Measurements from ENCODE around the gene GNAI2. TPM values are rescaled to one million over a fixed set of nuclear protein-coding genes. Genes with fewer than 3 reads are reported as not detected.

Gene GNAI2
- total RNA-seq, 1 experiment from 2014 or later, result 62.0 TPM

- intact Hi-C loops (cut with micrococcal nuclease; ENCODE audit: unreplicated experiment), result loop anchor here (1.0 kb wide), 2 partner anchors 35 to 69 kb away; partner anchors contain the start of gene SEMA3F
- no TSS peak for BruUV-seq (replicated peaks)
- ChIA-PET POLR2A (no interaction called here), CTCF (interaction anchor here (1.0 to 2.4 kb wide), 2 partner anchors 26 to 69 kb away, joined by 6 to 15 read pairs; no protein-coding TSS in a partner anchor)
- Mint-ChIP-seq H3K4me1 (ENCODE audit: low read depth, unreplicated experiment) (no peaks in the 10 kb centered on the region), H3K4me3 (ENCODE audit: unreplicated experiment) (no peak overlapping the region), H3K36me3 (ENCODE audit: insufficient read depth, unreplicated experiment) (no peaks in the 10 kb centered on the region), H3K27ac (ENCODE audit: unreplicated experiment) (no peak overlapping the region), H3K27me3 (ENCODE audit: insufficient read depth, unreplicated experiment) (no peaks in the 10 kb centered on the region), H3K9me3 (ENCODE audit: unreplicated experiment) (no peaks in the 10 kb centered on the region)
- H3K9me3 ChIP-seq, result no peaks in the 10 kb centered on the region
- no peaks in the 10 kb centered on the region for H3K27me3 ChIP-seq (replicated peaks; ENCODE audit: control insufficient read depth, insufficient read depth, low read length)
- H3K4me1 ChIP-seq, result peaks cover 7% of the 10 kb centered on the region; the same call in 1 of the 2 replicates
- TF ChIP-seq, protein P1, sequence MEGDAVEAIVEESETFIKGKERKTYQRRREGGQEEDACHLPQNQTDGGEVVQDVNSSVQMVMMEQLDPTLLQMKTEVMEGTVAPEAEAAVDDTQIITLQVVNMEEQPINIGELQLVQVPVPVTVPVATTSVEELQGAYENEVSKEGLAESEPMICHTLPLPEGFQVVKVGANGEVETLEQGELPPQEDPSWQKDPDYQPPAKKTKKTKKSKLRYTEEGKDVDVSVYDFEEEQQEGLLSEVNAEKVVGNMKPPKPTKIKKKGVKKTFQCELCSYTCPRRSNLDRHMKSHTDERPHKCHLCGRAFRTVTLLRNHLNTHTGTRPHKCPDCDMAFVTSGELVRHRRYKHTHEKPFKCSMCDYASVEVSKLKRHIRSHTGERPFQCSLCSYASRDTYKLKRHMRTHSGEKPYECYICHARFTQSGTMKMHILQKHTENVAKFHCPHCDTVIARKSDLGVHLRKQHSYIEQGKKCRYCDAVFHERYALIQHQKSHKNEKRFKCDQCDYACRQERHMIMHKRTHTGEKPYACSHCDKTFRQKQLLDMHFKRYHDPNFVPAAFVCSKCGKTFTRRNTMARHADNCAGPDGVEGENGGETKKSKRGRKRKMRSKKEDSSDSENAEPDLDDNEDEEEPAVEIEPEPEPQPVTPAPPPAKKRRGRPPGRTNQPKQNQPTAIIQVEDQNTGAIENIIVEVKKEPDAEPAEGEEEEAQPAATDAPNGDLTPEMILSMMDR (IDR thresholded peaks at IDR 0.05; ENCODE audit: insufficient read depth in 1 of 2, low read depth in 1 of 2, low read length in 1 of 2, severe bottlenecking in 1 of 2, unreplicated experiment in 1 of 2), result no peak
- no peak overlapping the region for H3K4me3 ChIP-seq (ENCODE audit: low read depth, low read length)
- DNase-seq, result no peak
- H3K36me3 ChIP-seq (ENCODE audit: control insufficient read depth, insufficient read depth, low read length), result no peaks in the 10 kb centered on the region
These were observed 46.0 kb upstream of the GNAI2 start for GRCh38 chr3:50189989-50190388.

GRCh38 chr3:50190936-50191660 is 44.9 kb upstream of the GNAI2 start, which contains the start of gene GNAT1:
GNAT1 (plus strand) TSS chr3:50191610; CDS start chr3:50191726, 116 bp downstream.
- no peak for DNase-seq
- no peaks in the 10 kb centered on the region for H3K9me3 ChIP-seq
- no peaks in the 10 kb centered on the region for H3K4me1 Mint-ChIP-seq (ENCODE audit: low read depth, unreplicated experiment)
- H3K27me3 Mint-ChIP-seq (ENCODE audit: insufficient read depth, unreplicated experiment), result no peaks in the 10 kb centered on the region
- H3K27ac Mint-ChIP-seq (ENCODE audit: unreplicated experiment), result no peak within 1 kb of the TSS
- no TSS peak for BruUV-seq (replicated peaks)
- H3K9me3 Mint-ChIP-seq (ENCODE audit: unreplicated experiment), result no peaks in the 10 kb centered on the region
- no peak within 1 kb of the TSS for H3K4me3 ChIP-seq (ENCODE audit: low read depth, low read length)
- H3K36me3 ChIP-seq (ENCODE audit: control insufficient read depth, insufficient read depth, low read length), result no peaks in the 10 kb centered on the region
- TF ChIP-seq, protein P1 (IDR thresholded peaks at IDR 0.05; ENCODE audit: insufficient read depth in 1 of 2, low read depth in 1 of 2, low read length in 1 of 2, severe bottlenecking in 1 of 2, unreplicated experiment in 1 of 2), result no peak
- intact Hi-C loops (cut with micrococcal nuclease; ENCODE audit: unreplicated experiment), result no loop called here
- H3K4me1 ChIP-seq, result peaks cover 18% of the 10 kb centered on the region
- H3K36me3 Mint-ChIP-seq (ENCODE audit: insufficient read depth, unreplicated experiment), result no peaks in the 10 kb centered on the region
- H3K27me3 ChIP-seq (replicated peaks; ENCODE audit: control insufficient read depth, insufficient read depth, low read length), result no peaks in the 10 kb centered on the region
- no peak within 1 kb of the TSS for H3K4me3 Mint-ChIP-seq (ENCODE audit: unreplicated experiment)
- ChIA-PET CTCF (interaction anchor here (0.7 to 1.8 kb wide), 7 partner anchors 11 to 70 kb away, joined by 3 to 9 read pairs (median 5); no protein-coding TSS in a partner anchor), POLR2A (no interaction called here)

GRCh38 chr3:50192124-50192523 is 43.9 kb upstream of the GNAI2 start:
- POLR2A ChIA-PET, result no interaction called here
- no TSS peak for BruUV-seq (replicated peaks)
- H3K27ac Mint-ChIP-seq (ENCODE audit: unreplicated experiment), result no peak overlapping the region
- Histone ChIP-seq H3K9me3 (no peaks in the 10 kb centered on the region), H3K36me3 (ENCODE audit: control insufficient read depth, insufficient read depth, low read length) (no peaks in the 10 kb centered on the region), H3K4me1 (peaks cover 20% of the 10 kb centered on the region), H3K4me3 (ENCODE audit: low read depth, low read length) (no peak overlapping the region), H3K27me3 (replicated peaks; ENCODE audit: control insufficient read depth, insufficient read depth, low read length) (no peaks in the 10 kb centered on the region)
- TF ChIP-seq, protein P1 (IDR thresholded peaks at IDR 0.05; ENCODE audit: insufficient read depth in 1 of 2, low read depth in 1 of 2, low read length in 1 of 2, severe bottlenecking in 1 of 2, unreplicated experiment in 1 of 2), result no peak
- no peaks in the 10 kb centered on the region for H3K9me3 Mint-ChIP-seq (ENCODE audit: unreplicated experiment)
- no peaks in the 10 kb centered on the region for H3K36me3 Mint-ChIP-seq (ENCODE audit: insufficient read depth, unreplicated experiment)
- H3K4me1 Mint-ChIP-seq (ENCODE audit: low read depth, unreplicated experiment), result no peaks in the 10 kb centered on the region
- no peaks in the 10 kb centered on the region for H3K27me3 Mint-ChIP-seq (ENCODE audit: insufficient read depth, unreplicated experiment)
- no peak for DNase-seq
- H3K4me3 Mint-ChIP-seq (ENCODE audit: unreplicated experiment), result no peak overlapping the region
- CTCF ChIA-PET, result interaction anchor here (0.6 to 1.8 kb wide), 9 partner anchors 10 to 107 kb away, joined by 3 to 17 read pairs (median 5); partner anchors contain the start of genes GNAI2, HYAL3 and NAA80
- intact Hi-C loops (cut with micrococcal nuclease; ENCODE audit: unreplicated experiment), result loop anchor here (1.0 kb wide), 2 partner anchors 34 to 81 kb away; no protein-coding TSS in a partner anchor
